ENCODE data around the gene GMDS. TPM values are rescaled to one million over a fixed set of nuclear protein-coding genes. Genes with fewer than 3 reads are reported as not detected.

GMDS gene
- total RNA-seq, 4 donors from 2014 or later = 9.5 to 32.8 (median 22.4) TPM

DNA sequence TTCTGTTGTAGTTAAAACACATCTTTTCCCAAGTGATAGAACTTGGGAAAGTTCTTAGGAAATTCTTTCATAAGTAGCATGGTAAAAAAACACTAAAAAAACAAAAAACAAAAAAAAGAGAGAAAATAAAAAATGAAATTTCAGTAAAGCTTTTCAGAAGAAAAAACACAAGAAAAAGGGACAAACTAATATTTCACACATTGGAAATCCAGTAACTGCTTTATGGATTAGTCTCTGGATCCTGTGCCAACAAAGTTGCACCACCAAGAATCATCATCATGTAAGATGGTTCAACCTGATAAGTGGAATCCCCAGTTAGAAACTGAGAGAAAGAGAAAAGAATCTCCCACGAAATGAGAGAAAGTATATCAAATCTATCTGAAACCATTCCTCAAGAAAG lies 144.2 kb downstream of the GMDS start:
- no peaks in the 10 kb centered on the region for H3K4me1 ChIP-seq
- H3K9me3 ChIP-seq = no peaks in the 10 kb centered on the region
- intact Hi-C loops (cut with DNase I) = no loop called here
- H3K36me3 ChIP-seq = no peaks in the 10 kb centered on the region
- 90 to 97% methylated on average over 1 of the region's 1 CpG for WGBS, 2 donors
- no peaks in the 10 kb centered on the region for H3K27me3 ChIP-seq
- no peak overlapping the region for H3K27ac ChIP-seq
- no peak for DNase-seq
- TF ChIP-seq POLR2A (IDR thresholded peaks at IDR 0.05) = no peak
- TF ChIP-seq, protein P1, sequence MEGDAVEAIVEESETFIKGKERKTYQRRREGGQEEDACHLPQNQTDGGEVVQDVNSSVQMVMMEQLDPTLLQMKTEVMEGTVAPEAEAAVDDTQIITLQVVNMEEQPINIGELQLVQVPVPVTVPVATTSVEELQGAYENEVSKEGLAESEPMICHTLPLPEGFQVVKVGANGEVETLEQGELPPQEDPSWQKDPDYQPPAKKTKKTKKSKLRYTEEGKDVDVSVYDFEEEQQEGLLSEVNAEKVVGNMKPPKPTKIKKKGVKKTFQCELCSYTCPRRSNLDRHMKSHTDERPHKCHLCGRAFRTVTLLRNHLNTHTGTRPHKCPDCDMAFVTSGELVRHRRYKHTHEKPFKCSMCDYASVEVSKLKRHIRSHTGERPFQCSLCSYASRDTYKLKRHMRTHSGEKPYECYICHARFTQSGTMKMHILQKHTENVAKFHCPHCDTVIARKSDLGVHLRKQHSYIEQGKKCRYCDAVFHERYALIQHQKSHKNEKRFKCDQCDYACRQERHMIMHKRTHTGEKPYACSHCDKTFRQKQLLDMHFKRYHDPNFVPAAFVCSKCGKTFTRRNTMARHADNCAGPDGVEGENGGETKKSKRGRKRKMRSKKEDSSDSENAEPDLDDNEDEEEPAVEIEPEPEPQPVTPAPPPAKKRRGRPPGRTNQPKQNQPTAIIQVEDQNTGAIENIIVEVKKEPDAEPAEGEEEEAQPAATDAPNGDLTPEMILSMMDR (IDR thresholded peaks at IDR 0.05) = no peak
- no peak overlapping the region for H3K4me3 ChIP-seq (replicated peaks in 1 of 3)

DNA sequence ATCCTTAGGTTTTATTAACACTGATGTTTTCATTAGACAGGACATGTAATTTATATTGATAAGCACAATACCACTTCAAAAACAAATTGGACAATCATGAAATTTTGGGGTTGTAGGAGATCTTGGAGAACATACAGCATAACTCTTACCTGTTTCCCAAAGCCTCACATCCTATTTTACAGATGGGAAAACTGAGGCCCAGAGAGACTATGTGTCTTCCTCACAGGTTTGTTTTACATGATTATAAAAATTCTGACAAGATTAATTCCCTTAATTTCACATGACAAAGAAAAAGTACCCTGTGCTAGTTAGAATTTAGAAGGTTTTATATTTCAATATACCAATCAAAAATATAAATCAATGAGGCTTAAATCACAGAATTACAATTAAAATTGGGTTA lies 145.5 kb downstream of the GMDS start:
- Histone ChIP-seq H3K27me3 (no peaks in the 10 kb centered on the region), H3K4me3 (replicated peaks in 1 of 3) (no peak overlapping the region), H3K9me3 (no peaks in the 10 kb centered on the region), H3K4me1 (no peaks in the 10 kb centered on the region), H3K36me3 (no peaks in the 10 kb centered on the region), H3K27ac (no peak overlapping the region)
- intact Hi-C loops (cut with DNase I) = no loop called here
- TF ChIP-seq POLR2A (IDR thresholded peaks at IDR 0.05) = no peak
- TF ChIP-seq, protein P1 (IDR thresholded peaks at IDR 0.05) = no peak
- no peak for DNase-seq

DNA sequence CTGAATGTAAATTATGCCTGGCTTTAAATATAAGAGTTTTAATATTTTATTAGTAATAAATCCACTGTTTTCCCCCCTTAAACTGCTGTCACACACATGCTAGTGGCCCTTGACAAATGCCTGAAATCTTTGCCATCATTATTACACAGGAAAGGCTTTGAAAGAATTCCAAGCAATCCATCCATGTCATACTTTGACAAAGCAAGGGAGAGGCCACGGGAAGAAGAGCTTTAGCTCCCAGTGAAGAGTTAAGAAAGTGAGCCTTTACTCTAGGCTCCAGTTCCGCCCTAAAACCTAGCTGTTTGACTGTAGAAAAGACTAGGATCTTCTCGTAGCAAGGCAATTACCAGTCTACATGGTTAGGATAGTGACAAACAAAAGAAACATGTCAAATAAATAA lies 147.9 kb downstream of the GMDS start:
- Histone ChIP-seq H3K9me3 (no peaks in the 10 kb centered on the region), H3K27me3 (no peaks in the 10 kb centered on the region), H3K36me3 (no peaks in the 10 kb centered on the region), H3K27ac (no peak overlapping the region), H3K4me1 (no peaks in the 10 kb centered on the region), H3K4me3 (replicated peaks in 1 of 3) (no peak overlapping the region)
- DNase-seq = no peak
- intact Hi-C loops (cut with DNase I) = no loop called here
- TF ChIP-seq, protein P1 (IDR thresholded peaks at IDR 0.05) = no peak
- TF ChIP-seq POLR2A (IDR thresholded peaks at IDR 0.05) = no peak
- WGBS, 2 donors = 74 to 84% methylated on average over 3 of the region's 3 CpGs

DNA sequence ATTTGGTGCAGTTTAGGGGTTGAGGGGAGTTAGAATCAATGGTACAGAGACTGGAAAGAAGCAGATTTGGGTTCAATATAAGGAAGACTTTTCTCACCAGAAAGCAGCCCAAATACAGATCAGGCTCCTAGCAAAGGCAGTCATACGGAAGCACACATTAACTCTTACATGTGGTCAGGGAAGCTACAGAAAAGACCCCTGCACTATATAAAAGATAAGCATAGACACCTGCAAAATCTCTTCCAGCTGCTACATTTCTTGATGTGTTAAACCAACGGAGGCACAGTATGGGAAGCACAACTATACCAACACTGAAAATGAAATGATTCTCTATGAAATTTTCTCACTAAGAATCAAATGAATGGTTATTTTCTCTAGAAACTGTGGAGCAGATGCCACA lies 150.8 kb downstream of the GMDS start:
- DNase-seq = no peak
- intact Hi-C loops (cut with DNase I) = no loop called here
- H3K27ac ChIP-seq = no peak overlapping the region
- H3K4me3 ChIP-seq (replicated peaks in 1 of 3) = no peak overlapping the region
- no peaks in the 10 kb centered on the region for H3K36me3 ChIP-seq
- no peaks in the 10 kb centered on the region for H3K4me1 ChIP-seq
- no peaks in the 10 kb centered on the region for H3K9me3 ChIP-seq
- no peaks in the 10 kb centered on the region for H3K27me3 ChIP-seq
- 98 to 99% methylated on average over 2 of the region's 2 CpGs for WGBS, 2 donors
- no peak for TF ChIP-seq POLR2A (IDR thresholded peaks at IDR 0.05)
- TF ChIP-seq, protein P1 (IDR thresholded peaks at IDR 0.05) = no peak

DNA sequence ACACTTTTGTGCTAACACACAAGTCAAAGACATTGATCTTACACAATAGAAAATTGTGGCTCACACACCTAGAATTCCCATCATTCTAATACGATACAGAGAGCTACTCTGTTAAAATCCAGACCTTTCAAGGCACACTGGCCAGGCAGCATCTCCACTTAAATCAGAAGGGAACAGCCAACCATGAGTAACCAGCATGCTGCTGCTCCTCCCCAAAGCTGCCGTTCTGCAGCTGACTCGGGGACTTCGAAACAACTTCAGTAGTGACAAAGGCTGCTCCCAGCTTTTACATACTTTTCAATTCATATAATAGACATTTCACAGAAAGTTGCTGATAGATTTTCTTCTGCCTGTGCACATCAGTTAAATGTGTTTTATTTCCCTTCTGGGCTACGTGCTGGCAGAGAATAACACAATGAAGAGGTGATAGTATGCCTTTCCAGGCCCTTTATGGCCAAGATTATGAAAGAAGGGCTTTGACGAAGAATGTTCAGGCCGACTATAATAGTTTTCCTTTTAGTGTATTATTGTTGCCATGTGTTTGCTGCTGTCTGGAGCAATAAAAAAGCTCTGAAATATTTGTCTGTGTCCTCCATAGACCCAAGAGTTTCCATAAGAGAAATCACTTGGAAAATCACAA lies 159.0 kb downstream of the GMDS start:
- intact Hi-C loops (cut with DNase I) = no loop called here
- H3K4me1 ChIP-seq = no peaks in the 10 kb centered on the region
- no peak overlapping the region for H3K4me3 ChIP-seq (replicated peaks in 1 of 3)
- TF ChIP-seq POLR2A (IDR thresholded peaks at IDR 0.05) = no peak
- TF ChIP-seq, protein P1 (IDR thresholded peaks at IDR 0.05) = no peak
- DNase-seq = no peak
- H3K9me3 ChIP-seq = no peaks in the 10 kb centered on the region
- H3K27me3 ChIP-seq = no peaks in the 10 kb centered on the region
- 85 to 89% methylated on average over 7 of the region's 7 CpGs for WGBS, 2 donors
- no peaks in the 10 kb centered on the region for H3K36me3 ChIP-seq
- no peak overlapping the region for H3K27ac ChIP-seq
